CD4-positive, alpha-beta T cell treated with Interleukin-6 for 4 hours (primary cell): ENCODE results near the gene RALGPS2.
"Not testable (repeated sequence)": the region's sequence is repeated elsewhere in the genome, so short reads cannot be mapped to it uniquely, and the experiment has no call there.

Experiments
- DNase-seq: peaks from one replicate; pipeline ENCODE4 v3.0.0-alpha.2; 2020; ENCODE audit warnings: mixed read lengths

The RALGPS2 gene

DNA sequence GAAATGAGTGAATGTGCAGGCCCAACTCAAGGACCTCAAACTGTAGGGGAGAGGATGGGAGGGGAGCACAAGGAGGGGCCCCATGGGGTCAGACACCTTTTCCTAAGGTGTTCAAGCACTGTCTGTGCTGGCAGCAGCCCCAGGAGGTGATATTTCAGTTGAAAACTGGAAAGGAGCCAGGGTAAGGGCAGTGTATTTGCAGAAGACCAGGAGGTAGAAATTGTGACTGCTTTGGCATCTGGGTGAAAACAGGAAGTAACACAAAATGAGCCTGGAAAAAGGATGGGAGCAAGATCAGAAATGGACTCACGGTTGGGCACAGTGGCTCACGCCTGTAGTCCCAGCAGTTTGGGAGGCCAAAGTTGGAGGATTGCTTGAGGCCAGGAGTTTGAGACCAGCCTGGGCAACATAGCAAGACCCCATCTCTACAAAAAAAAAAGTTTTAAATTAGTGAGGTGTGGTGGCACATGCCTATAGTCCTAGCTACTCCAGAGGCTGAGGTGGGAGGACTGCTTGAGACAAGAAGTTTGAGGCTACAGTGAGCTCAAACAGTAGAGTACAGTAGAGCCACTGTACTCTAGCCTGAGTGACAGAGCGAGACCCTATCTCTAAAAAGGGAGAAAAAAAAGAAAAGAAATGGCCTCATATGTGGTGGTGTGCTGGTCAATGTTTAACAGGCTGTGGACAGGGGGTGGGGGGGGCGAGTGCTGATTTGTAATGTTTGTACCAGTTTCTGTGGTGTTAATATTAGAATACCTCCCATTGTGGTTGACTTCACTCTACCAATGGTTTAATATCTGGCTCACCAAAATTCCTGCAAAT, 222.0 kb downstream of the RALGPS2 start:
- no peak for DNase-seq

- no peak for DNase-seq
These were observed 222.6 kb downstream of the RALGPS2 start for GRCh38 chr1:178947677-178947981.

GRCh38 chr1:178948676-178949075, 223.6 kb downstream of the RALGPS2 start:
- no peak for DNase-seq

- DNase-seq = not testable (repeated sequence)
These were observed 224.8 kb downstream of the RALGPS2 start for GRCh38 chr1:178949866-178950265.

GRCh38 chr1:178951600-178951999, 226.6 kb downstream of the RALGPS2 start:
- no peak for DNase-seq

- DNase-seq = no peak
These were observed 228.0 kb downstream of the RALGPS2 start for GRCh38 chr1:178953034-178953433.

DNA sequence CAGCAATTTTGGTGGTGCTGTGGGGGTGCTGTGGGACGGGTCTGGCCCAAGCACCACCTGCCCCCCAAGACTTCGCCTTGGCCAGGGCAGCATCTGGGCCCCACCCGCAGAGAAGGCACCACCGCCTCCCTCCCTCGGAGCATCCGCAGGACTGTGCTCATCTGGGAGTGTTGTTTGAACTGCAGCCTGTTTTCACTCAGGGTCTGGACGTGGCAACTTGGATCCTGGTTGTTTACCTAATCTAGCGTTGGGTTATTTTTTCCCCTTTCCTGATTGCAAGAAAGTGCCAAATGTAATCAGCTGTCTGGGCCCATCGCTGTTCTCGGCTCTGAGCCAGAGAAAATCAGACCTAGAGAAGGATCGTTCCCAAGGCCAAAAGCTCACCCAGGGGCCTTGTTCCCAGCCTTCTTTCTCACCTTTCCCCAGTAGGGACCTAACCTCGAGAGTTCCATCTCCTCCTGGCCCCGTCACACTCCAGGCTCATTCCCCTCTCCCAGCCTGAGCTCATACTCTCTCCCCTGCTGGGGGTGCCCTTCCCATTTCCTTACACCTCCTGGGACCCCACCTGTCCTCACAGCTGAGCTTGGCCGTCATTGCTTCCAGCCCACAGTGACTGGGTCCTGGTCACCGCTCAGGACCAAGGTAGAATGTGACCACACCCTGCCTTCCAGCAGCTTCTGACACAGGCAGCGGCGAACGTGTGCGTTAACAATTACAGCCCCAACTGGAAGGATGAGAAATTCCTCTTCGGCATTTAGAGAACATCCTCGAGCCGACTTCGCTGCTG, 228.7 kb downstream of the RALGPS2 start:
- no peak for DNase-seq

- no peak for DNase-seq
These were observed 229.3 kb downstream of the RALGPS2 start for GRCh38 chr1:178954325-178954690.

- no peak for DNase-seq
These were observed 229.9 kb downstream of the RALGPS2 start for GRCh38 chr1:178954937-178955336.

- no peak for DNase-seq
These were observed 230.4 kb downstream of the RALGPS2 start for GRCh38 chr1:178955391-178955954.

DNA sequence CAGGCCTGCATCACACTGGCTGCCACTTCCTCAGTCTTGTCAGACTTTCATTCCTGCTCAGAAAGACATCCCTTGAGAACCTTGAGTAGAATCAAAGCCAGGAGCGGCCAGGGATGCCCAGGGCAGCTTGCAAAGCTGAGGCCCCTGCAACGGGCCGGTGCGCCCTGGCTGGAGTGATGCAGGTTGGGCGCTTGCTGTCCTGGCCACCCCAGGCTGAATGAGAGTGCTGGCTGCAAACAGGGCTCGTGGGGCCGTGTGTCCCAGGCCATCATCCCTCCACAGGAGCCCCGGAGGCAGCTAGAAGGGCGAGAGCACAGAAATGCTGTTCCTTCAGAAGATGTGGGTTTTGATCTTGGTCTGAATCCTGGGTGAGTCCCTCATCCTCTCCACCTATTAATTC, 233.4 kb downstream of the RALGPS2 start:
- no peak for DNase-seq

GRCh38 chr1:178959543-178960460, 234.8 kb downstream of the RALGPS2 start:
- no peak for DNase-seq

- no peak for DNase-seq
These were observed 235.6 kb downstream of the RALGPS2 start for GRCh38 chr1:178960482-178961240.

DNA sequence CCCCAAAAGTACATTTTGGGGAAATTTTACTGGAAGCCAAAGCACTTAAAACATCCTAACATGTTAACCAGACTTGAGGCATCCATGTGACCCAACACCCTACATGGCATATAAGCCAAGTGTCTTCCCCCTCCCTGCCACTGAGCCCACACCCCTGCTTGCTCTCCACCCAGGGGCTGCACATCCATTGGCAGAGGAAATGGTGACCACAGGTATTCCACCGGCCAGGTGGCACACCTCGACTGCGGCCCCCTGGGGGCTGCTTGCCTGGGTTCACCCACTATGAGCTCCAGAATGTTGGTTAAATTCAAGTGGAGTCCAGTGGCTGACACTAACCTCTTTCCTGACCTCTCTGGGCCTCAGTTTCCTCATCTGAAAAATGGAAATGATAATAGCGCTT, 236.3 kb downstream of the RALGPS2 start:
- no peak for DNase-seq

DNA sequence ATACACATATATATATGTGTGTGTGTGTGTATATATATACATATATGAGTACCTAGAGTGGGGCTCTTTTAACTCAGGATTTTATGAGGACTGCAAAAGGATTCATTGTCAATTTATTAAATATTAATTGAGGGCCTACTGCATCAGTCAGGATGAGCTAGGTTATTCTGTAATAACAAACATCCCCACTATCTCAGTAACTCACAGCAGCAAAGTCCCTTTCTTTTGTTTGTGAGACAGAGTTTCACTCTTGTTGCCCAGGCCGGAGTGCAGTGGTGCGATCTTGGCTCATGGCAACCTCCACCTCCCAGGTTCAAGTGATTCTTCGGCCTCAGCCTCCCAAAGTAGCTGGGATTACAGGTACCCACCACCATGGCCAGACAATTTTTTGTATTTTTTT, 236.8 kb downstream of the RALGPS2 start:
- no peak for DNase-seq

- no peak for DNase-seq
These were observed 238.0 kb downstream of the RALGPS2 start for GRCh38 chr1:178962853-178963711.

GRCh38 chr1:178964469-178965330, 239.7 kb downstream of the RALGPS2 start:
- DNase-seq = no peak

DNA sequence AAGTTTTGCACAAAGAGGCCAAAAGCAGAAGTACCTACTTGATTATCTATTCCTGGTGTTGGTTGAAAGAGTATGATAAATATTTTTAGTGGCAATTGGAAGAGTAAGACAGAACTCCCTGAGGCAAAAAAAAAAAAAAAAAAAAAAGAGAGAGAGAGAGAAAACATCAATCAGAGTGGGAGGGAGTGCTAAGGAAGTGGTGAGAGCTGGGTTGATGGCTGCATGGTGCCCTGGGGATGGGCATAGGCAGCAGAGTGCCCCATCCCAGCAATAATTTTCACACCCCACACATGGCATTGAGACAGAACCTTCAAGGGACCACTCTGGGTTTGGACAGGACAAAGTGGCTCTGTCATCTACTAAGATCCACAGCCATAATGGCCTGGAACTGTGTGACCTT, 241.3 kb downstream of the RALGPS2 start:
- DNase-seq = no peak

- no peak for DNase-seq
These were observed 244.4 kb downstream of the RALGPS2 start for GRCh38 chr1:178969226-178969987.
